Adrenal gland (tissue), 12 donors: Measurements from ENCODE around the gene PRRT1B. TPM values are rescaled to one million over a fixed set of nuclear protein-coding genes. Genes with fewer than 3 reads are reported as not detected.

Experiments used
- DNase-seq, 7 donors: peaks; one replicate each; pipeline ENCODE4 v3.0.0-alpha.2; 2019 to 2020
- H3K27ac ChIP-seq, 5 donors: fragments of 200-600 bp; sonication (generic) in 4 of 5; 1 replicate in 3 of 5; 2 replicates in 2 of 5; pipeline versions ENCODE4 v1.5.1 to v1.8.0; 2016 to 2020; ENCODE audit warnings: mild to moderate bottlenecking in 1 of 5
- H3K27me3 ChIP-seq: fragments of 200-600 bp; 2 replicates; pipeline ENCODE4 v1.8.0; 2021
- H3K36me3 ChIP-seq, 2 donors: fragments of 200-600 bp; replicated peaks in 1 of 2; 1 replicate in 1 of 2; 2 replicates in 1 of 2; pipeline versions ENCODE4 v1.5.1 to v1.8.0; 2018 to 2022
- H3K4me1 ChIP-seq, 2 donors: fragments of 200-600 bp; replicated peaks in 1 of 2; 1 replicate in 1 of 2; 2 replicates in 1 of 2; pipeline versions ENCODE4 v1.5.1 to v1.8.0; 2018 to 2021
- H3K4me3 ChIP-seq, 4 donors: fragments of 200-600 bp; sonication (generic) in 3 of 4; one replicate each; pipeline ENCODE4 v1.5.1; 2016 to 2018
- H3K9me3 ChIP-seq, 3 donors: fragments of 200-600 bp; sonication (generic) in 1 of 3; replicated peaks in 1 of 3; 1 replicate in 2 of 3; 2 replicates in 1 of 3; pipeline versions ENCODE4 v1.5.1 to v1.8.0; 2016 to 2021
- CTCF ChIP-seq, 6 experiments: fragments of 450-650 bp in 4 of 6; fragments of 200-600 bp in 2 of 6; sonication (generic) in 1 of 6; IDR thresholded peaks; 1 replicate in 5 of 6; 2 replicates in 1 of 6; pipeline versions ENCODE4 v1.5.1 to v1.8.0; 2016 to 2021; ENCODE audit warnings: antibody characterized with exemption in 6 of 6, mild to moderate bottlenecking in 2 of 6, moderate library complexity in 1 of 6
- POLR2A ChIP-seq, 2 donors: fragments of 450-650 bp; IDR thresholded peaks; one replicate each; pipeline ENCODE4 v1.6.1; 2017; ENCODE audit warnings: antibody characterized with exemption in 2 of 2, mild to moderate bottlenecking in 2 of 2, moderate library complexity in 1 of 2
- WGBS, 4 donors: extraction: QIAGEN DNeasy Blood & Tissue Kit in 2 of 4; methylation state at CpG; one replicate each; pipeline versions ENCODE4 v1.1.5 to v1.1.7; 2013 to 2017; 5-methylcytosine and 5-hydroxymethylcytosine counted together
- intact Hi-C, 2 donors: fragments of 100-400 bp; cut with DNase I; formaldehyde crosslinking; loops; one replicate each; pipeline versions ENCODE4 v1.14.1 to v1.15.0; 2022 to 2023
- polyA plus RNA-seq, 3 donors: library from polyadenylated mRNA; stranded (reverse); fragments of 200-250 nt in 2 of 3; fragments of 350-450 nt in 1 of 3; fragmentation: Illumina TruSeq in 1 of 3; extraction: RNeasy Lipid Tissue Mini Kit (QIAGEN cat#74804) in 1 of 3; gene quantifications; one replicate each; pipeline ENCODE4 v1.2.3, GENCODE V29; 2013 to 2014
- total RNA-seq, 9 donors: library from RNA; depleted of rRNA in 4 of 9; stranded (reverse); fragments of >200 nt in 4 of 9; fragments of 120-200 nt in 1 of 9; fragmentation: NEBNext Ultra II Directional in 1 of 9; extraction: Animal tissue kit (Norgen Biotek cat#: 25700) in 1 of 9; gene quantifications; one replicate each; pipeline versions ENCODE4 v1.1.0 to v1.2.4, GENCODE V29; 2013 to 2023
- donor health status: healthy with polysubstance abuse.
- donor health status: Bipolar disorder and iron deficiency.
- donor health status: DM: yes; HTN: yes; CAD: no.
- donor health status: DM: no; HTN: no; CAD: no.
- donor health status: DM: no; HTN: no; CAD: no.
- donor health status: DM: yes; HTN: yes; CAD: no.

PRRT1B gene
- total and polyA plus RNA-seq, 12 donors, result not detected

DNA sequence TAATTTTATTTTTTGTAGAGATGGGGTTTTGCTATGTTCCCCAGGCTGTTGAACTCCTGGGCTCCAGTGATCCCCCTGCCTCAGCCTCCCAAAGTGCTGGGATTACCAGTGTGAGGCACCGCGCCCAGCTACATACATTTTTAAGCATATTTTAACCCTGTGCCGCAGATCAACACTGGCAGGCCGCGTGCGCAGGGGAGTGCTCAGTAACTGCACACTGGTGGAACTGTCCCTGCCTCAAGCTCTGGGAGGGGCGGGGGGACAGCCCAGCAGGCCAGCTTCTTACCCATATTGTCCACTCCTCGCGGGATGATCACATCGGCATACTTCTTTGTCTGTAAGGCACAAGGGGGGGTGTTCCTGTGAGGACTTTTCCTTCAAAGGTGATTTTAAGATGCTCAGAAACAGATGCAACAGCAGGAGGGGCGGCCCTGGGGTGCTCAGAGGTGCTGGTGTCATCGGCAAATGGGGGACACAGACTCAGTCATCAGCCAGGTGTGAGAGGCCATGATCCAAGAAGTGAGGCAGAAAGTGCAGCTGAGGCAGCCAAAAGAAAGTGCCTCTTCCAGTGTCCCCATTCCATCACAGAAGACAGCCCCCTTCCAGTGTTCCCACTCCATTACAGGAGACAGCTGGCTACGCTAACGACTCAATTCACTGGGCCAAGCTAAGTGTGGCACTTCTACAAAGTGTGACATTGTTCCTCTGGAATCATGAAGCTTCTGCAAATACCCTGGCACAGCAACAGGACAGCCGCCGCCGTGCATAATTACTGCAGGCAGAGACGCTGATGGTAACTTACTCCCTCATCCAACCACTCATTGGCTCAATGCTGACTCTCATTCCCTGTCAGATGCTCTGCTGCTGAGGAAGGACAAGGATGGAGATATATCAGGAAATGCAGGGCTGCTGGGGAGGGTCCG is 19.4 kb upstream of the PRRT1B start:
- intact Hi-C loops, result no loop called here
- H3K36me3 ChIP-seq, result peaks cover 0 to 84% of the 10 kb centered on the region in 2 donors
- WGBS, 4 donors, result 84 to 91% (median 88%) methylated on average over 18 to 19 of the region's 19 CpGs
- no peaks in the 10 kb centered on the region for H3K27me3 ChIP-seq
- H3K27ac ChIP-seq, result no peak overlapping the region
- H3K4me1 ChIP-seq, result peaks cover 6 to 10% of the 10 kb centered on the region in 2 donors
- no peak overlapping the region for H3K4me3 ChIP-seq
- no peak for TF ChIP-seq POLR2A (IDR thresholded peaks at IDR 0.05)
- TF ChIP-seq CTCF (IDR thresholded peaks at IDR 0.05), result no peak
- no peaks in the 10 kb centered on the region for H3K9me3 ChIP-seq
- no peak for DNase-seq

DNA sequence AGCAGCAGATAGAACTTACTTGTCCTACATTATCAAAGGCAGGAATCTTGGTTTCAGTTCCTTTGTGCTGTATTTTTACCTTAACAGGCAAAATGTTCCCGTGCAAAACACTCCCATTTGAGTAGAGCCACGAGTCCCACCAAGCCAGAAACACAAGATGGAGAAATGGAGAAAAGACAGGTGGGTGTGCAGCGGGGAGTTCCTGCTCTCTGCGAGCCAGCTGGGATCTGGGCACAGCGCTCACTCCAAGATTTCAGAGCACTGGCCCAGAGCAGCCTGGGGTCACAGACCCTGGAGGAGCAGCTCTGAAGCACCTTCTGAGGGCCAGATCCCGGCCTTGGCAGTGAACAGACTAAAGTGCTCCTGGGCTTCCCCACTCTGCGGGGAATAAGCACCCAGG is 17.1 kb upstream of the PRRT1B start:
- Histone ChIP-seq H3K9me3 (no peaks in the 10 kb centered on the region), H3K27ac (no peak overlapping the region), H3K27me3 (no peaks in the 10 kb centered on the region), H3K4me3 (no peak overlapping the region), H3K4me1 (peaks cover 10 to 15% of the 10 kb centered on the region in 2 donors), H3K36me3 (peaks cover 0 to 61% of the 10 kb centered on the region in 2 donors)
- TF ChIP-seq CTCF (IDR thresholded peaks at IDR 0.05), result no peak
- no peak for TF ChIP-seq POLR2A (IDR thresholded peaks at IDR 0.05)
- intact Hi-C loops, result no loop called here
- 82 to 93% (median 90%) methylated on average over 7 of the region's 7 CpGs for WGBS, 4 donors
- no peak for DNase-seq

DNA sequence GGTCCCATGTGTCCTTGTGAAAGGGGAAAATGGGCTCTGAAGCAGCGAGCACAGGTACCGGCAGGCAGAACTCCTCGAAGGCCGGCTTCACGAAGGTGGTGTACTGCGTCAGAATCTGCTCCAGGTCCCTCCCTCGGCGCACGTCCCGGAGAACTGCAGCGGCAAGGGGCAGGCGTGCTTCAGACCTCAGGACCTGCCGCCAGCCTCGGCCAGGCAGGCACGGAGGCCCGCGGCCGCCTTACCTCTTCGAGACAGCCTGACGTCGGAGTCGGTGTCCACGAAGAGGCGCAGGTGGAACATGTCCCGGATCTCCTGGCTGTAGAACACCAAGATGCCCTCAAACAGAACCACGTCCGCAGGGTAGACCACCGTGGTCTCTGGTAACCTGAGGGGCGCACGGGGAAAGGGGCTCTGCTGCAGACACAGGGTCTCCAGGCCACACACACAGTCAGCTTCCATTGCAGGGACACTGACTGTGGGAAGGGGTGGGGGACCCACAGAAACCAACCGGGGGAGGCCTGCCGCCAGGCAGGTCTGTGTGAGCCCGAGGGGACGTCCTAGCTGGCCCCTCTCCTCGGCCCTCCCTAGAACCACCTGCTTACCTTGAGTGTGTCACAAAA is 16.3 kb upstream of the PRRT1B start:
- TF ChIP-seq POLR2A (IDR thresholded peaks at IDR 0.05) (no peak), CTCF (IDR thresholded peaks at IDR 0.05) (no peak)
- no peak for DNase-seq
- Histone ChIP-seq H3K4me1 (peaks cover 10 to 15% of the 10 kb centered on the region in 2 donors), H3K27me3 (no peaks in the 10 kb centered on the region), H3K9me3 (no peaks in the 10 kb centered on the region), H3K36me3 (peaks cover 0 to 53% of the 10 kb centered on the region in 2 donors), H3K4me3 (no peak overlapping the region), H3K27ac (no peak overlapping the region)
- WGBS, 4 donors, result 96 to 98% (median 96%) methylated on average over 12 to 35 of the region's 35 CpGs
- intact Hi-C loops, result no loop called here
